ENCODE measurements around the gene CANX.
A peak's percentile ranks its signal among the peaks of the same experiment; 100 is the strongest.
"Not testable (repeated sequence)": the region's sequence is repeated elsewhere in the genome, so short reads cannot be mapped to it uniquely, and the experiment has no call there.

CANX gene

DNA sequence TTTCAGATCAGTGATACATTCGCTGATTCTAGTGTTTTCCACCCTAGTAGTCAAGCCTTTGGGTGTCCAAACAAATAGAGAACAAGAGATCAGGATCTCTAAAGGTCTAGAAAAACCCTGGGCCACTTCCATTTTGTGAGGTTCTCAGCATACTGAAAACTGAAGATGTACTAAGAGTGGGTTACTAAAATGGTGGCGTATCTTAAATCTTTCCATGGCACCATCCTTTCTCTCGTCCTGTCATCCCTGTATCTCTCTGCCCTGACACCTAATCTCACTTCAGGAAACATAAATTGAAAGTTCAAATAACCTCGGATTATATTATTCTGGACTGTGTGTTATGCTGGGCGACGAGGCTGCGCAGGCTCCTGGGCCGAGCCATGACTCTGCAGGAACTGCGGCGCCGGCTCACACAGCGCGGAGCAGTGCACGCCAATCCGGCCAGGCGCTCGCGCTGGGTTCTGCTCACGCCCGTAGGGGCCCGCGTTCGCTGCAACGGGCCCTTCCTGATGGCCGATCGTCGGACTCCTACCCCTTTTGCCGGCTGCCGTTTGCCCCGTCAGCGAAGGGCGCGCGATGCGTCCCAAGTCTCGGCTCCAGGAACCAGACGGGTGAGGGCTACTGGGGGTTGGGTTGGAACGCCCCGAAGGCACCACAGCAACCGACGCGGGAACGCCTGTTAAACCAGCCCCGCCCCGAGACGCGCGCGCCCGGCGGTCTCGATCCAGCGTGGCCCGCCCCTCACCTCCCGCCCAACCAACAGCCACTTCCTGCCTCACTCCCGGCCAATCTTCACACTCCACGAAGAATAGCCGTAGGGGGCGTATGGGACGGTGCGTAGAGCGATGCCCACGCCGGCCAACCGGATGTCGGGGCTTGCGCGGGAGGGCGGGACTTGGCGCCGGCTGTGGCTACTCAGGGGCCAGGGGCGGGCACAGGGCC, 503 bp upstream of the CANX start:
- DNase-seq (ENCODE audit: low read depth in 1 of 2, low spot score in 1 of 2): peak; percentile 92 to 99

- DNase-seq (ENCODE audit: low read depth in 1 of 2, low spot score in 1 of 2): peak; percentile 20 to 34
Measured at GRCh38 chr5:179699616-179700237, 960 bp downstream of the CANX start.

DNA sequence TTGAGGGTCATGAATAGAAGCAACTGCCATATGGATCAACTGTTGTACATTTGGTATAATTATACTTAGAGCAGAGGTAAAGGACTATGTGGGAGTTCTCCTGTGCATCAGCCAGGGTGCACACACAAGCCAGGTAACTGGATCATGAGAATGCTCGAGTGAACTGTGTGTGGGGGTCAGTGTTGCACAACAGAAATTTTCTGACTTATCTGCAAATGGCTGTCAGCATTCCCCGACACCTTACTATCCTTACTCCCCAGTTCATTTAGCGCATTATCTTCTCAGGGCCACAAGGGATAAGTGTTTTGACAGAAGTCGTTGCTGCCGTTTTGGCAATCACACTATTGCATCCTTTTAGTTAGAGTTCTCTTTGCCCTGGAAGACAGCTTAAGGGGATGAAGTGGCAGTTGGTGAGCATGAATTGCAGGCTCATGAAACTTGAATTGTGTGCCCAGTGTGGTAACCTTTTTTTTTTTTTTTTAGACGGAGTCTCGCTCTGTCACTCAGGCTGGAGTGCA, 1.7 kb downstream of the CANX start:
- no peak for DNase-seq (ENCODE audit: low read depth in 1 of 2, low spot score in 1 of 2)

GRCh38 chr5:179716286-179716685, 17.5 kb downstream of the CANX start:
- no peak for DNase-seq (ENCODE audit: low read depth in 1 of 2, low spot score in 1 of 2)

- no peak for DNase-seq (ENCODE audit: low read depth in 1 of 2, low spot score in 1 of 2)
Measured at GRCh38 chr5:179720222-179720621, 21.5 kb downstream of the CANX start.

DNA sequence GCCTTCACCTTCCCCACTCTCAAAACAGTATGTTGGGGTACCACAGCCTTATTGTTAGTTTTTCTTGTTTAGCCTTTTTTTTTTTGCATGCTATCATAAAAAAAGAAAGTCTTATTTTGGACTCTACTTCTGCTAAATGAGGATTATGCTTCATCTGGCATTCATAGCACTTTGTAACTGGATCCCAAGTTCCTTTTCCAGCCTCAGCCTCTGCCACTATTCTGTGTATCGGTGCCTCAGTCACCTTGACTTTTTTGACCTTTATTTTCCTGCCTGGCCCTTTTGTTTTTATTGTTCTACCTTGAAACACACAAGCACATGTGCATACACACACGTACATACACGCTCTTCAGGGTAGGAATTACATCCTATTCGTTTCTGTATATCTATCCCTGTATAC, 25.4 kb downstream of the CANX start:
- no peak for DNase-seq (ENCODE audit: low read depth in 1 of 2, low spot score in 1 of 2)

DNA sequence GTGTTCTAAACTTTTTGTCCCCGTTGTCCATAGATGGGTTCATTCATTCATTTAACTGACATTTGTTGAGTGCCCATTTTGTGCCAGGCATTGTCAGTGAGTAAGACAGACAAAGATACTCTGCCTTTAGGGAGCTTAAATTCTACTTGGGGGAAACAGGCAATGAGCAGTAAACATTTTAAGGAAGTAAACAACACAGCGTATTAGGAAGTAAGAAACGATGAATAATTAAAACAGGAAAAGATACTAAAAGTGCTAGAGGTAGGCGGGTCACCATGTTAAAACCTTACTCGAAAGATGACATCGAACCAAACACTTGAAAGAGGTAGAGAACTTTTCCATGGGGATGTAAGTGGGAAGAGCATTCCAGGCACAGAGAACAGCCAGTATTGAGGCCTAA, 28.3 kb downstream of the CANX start:
- DNase-seq (ENCODE audit: low read depth in 1 of 2, low spot score in 1 of 2): no peak

DNA sequence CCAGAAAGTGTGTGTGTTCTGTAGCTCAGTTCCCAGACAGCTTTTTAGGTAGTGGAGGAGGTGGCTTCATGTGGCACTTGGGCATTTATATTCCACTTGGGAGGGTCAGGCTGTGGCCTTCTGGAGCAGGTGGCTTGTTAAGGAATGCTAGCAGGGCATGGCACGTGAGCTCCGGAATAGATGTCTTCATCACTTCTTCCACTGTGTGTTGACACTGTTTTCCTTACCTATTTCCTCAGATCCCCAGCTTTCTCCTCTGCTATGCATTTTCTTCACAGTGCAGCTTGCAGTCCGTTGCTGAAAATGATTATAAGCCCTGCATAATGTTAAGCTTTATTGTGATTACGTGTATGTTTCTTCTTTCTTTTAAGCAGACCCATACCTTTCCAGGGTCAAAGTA, 30.5 kb downstream of the CANX start:
- DNase-seq (ENCODE audit: low read depth in 1 of 2, low spot score in 1 of 2): no peak

GRCh38 chr5:179729727-179730126, 31.0 kb downstream of the CANX start:
- no peak for DNase-seq (ENCODE audit: low read depth in 1 of 2, low spot score in 1 of 2)

GRCh38 chr5:179730356-179730755, 31.6 kb downstream of the CANX start:
- DNase-seq (ENCODE audit: low read depth in 1 of 2, low spot score in 1 of 2): no peak

GRCh38 chr5:179730852-179731251, 32.1 kb downstream of the CANX start:
- DNase-seq (ENCODE audit: low read depth in 1 of 2, low spot score in 1 of 2): no peak

DNA sequence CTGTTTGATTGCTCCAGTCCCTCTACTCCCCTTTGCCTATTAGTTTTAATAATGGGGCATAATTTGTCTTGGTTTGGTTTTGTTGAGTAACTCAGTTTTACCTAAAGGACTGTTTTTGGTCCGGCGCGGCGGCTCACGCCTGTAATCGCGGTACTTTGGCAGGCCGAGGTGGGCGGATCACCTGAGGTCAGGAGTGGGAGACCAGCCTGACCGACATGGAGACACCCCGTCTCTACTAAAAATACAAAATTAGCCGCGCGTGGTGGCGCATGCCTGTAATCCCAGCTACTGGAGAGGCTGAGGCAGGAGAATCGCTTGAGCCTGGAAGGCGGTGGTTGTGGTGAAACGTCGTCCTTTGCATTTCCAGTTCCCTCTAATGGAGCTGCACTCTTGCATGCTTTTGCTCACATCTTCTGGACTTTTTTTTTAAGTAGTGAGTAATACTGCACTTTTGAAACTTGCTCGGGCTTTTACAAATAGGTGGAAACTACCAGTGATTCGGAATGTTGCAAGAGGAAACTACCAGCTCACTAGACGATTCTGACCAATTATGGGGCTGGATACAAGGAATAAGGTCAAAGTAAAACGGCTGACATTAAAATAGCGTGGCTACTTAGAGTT, 33.1 kb downstream of the CANX start:
- DNase-seq (ENCODE audit: low read depth in 1 of 2, low spot score in 1 of 2): peak in 1 of 2 donors; percentile 7

- peak; percentile 96 to 98 for DNase-seq (ENCODE audit: low read depth in 1 of 2, low spot score in 1 of 2)
Measured at GRCh38 chr5:179732412-179732917, 33.7 kb downstream of the CANX start, which contains the start of gene MAML1. Gene MAML1, plus strand, starts transcription at chr5:179732822. Its CDS starts 291 bp downstream, at chr5:179733113.

DNA sequence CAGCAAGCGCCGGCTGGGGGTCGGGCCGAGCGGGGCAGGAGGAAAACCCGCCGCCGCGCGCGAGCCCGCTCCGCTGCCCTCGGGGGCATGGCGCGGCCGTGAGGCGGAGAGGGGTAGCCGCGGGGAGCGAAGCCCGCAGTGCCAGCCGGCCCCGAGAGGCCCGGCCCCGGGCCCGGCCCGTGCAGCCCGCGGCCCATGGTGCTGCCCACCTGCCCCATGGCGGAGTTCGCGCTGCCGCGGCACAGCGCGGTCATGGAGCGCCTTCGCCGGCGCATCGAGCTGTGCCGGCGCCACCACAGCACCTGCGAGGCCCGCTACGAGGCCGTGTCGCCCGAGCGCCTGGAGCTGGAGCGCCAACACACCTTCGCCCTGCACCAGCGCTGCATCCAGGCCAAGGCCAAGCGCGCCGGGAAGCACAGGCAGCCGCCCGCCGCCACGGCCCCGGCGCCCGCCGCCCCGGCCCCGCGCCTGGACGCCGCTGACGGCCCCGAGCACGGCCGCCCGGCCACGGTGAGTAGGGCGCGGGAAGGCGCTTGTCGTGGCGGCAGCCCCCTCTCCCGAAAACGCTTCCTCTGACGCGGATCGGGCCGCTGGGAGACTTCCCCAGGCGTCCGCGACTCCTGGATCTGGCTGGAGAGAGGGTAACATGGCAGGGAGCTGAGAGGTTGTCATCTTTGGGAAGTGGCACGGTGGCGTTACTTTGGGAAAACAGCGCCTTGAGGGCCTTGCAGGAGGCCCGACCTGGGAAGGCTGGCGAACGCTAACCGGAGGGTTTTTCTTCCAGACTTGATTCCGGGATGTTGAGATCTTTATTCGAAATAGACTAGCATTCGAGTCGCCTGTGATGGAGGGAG, 34.4 kb downstream of the CANX start:
- DNase-seq (ENCODE audit: low read depth in 1 of 2, low spot score in 1 of 2): peak in 1 of 2 donors; percentile 23

- no peak for DNase-seq (ENCODE audit: low read depth in 1 of 2, low spot score in 1 of 2)
Measured at GRCh38 chr5:179733772-179734126, 35.0 kb downstream of the CANX start.

GRCh38 chr5:179734536-179735164, 35.9 kb downstream of the CANX start:
- DNase-seq (ENCODE audit: low read depth in 1 of 2, low spot score in 1 of 2): no peak

DNA sequence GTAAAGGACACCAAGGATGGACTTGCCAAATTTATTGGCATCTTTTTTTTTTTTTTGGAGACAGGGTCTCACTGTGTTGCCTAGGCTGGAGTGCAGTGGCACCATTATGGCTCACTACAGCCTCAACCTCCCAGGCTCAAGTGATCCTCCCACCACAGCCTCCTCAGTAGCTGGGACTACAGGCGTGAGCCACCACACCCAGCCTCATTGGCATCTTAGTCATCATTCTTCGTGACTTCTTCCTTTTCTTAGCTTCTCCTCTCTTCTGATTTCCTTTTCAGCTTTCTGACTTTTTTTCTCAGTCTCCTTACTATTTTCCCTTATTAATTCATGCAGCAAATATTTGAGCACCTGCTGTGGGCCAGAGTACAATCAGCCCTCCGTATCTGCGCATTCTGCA, 40.0 kb downstream of the CANX start:
- DNase-seq (ENCODE audit: low read depth in 1 of 2, low spot score in 1 of 2): no peak

DNA sequence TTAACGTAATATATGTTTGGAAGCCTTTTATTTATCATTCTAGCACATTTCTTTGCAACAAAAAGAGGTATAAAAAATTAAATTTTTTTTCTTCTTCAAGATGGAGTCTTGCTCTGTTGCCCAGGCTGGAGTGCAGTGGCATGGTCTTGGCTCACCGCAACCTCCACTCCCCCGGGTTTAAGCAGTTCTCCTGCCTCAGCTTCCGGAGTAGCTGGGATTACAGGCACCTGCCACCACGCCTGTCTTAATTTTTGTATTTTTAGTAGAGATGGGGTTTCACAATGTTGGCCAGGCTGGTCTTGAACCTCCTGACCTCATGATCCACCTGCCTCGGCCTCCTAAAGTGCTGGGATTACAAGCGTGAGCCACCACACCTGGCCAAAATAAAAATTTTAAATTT, 45.3 kb downstream of the CANX start:
- not testable (repeated sequence) for DNase-seq (ENCODE audit: low read depth in 1 of 2, low spot score in 1 of 2)

DNA sequence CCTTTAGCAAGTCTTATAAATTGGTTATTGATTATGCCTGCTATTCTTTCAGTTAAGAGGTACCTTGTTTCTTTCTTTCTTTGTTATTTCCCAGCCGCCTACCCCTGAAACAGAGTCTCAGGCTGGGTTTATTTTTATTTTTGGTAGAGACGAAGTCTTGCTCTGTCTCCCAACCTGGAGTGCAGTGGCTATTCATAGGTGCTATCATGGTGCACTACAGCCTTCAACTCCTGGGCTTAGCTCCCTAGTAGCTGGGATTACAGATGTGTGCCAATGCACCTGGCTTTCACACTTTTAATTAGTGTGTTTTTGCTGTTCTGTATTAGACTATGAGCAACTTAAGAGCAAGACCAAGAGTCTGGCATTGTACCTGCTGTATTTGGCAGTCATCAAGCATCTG, 48.1 kb downstream of the CANX start:
- no peak for DNase-seq (ENCODE audit: low read depth in 1 of 2, low spot score in 1 of 2)

DNA sequence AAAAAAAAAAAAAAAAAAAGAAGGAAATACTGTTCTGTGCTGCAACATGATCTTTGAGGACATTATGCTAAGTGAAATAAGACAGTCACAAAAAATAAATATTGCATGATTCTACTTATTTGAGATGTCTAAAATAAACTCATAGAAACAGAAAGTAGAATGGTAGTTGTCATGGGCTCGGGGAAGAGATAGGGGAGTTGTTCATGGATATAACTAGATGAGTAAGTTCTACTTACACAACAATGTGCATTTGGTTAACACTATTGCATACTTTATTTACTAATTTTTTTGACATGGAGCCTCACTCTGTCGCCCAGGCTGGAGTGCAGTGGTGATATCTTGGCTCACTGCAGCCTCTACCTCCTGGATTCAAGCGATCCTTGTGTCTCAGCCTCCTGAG, 49.0 kb downstream of the CANX start:
- DNase-seq (ENCODE audit: low read depth in 1 of 2, low spot score in 1 of 2): no peak

Measured in activated CD4-positive, alpha-beta T cell treated with anti-CD3 and anti-CD28 coated beads, Interleukin-2, amount 50 U/mL, for 24 hours (primary cell).